Ureter (tissue), 1 donor: Measurements from ENCODE around the gene ATP8A2. TPM values are rescaled to one million over a fixed set of nuclear protein-coding genes. Genes with fewer than 3 reads are reported as not detected.
"Not testable (repeated sequence)": the region's sequence is repeated elsewhere in the genome, so short reads cannot be mapped to it uniquely, and the experiment has no call there.

ENCODE experiments used
- DNase-seq: peaks from one replicate; pipeline ENCODE4 v3.0.0-alpha.2; 2020; ENCODE audit warnings: low spot score
- total RNA-seq: library from RNA; stranded (reverse); gene quantifications from one replicate; pipeline ENCODE4 v1.2.4, GENCODE V29; 2023
- donor health status: DM: yes; HTN: yes; CAD: no.

Gene ATP8A2
- total RNA-seq, 1 donor from 2014 or later = 0.13 TPM

DNA sequence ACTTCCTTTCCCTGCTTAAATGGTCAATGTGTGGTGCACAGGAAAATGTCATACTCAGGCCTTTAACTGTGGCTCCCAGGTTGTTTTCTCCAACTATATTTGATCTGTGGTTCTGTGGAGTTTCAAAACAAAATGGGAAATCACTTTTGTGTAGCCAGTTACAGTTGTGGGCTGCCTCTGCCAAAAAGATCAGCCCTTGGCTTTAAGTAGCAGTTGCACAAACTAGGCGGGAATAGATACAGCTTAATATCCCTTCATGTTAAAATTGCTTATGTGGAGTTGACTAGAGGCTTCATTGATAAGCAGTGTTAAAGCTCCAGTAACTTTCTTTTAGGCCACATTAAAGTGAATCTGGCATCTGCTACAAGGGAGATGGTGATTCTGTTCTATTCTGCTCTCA, 395.2 kb downstream of the ATP8A2 start:
- no peak for DNase-seq

DNA sequence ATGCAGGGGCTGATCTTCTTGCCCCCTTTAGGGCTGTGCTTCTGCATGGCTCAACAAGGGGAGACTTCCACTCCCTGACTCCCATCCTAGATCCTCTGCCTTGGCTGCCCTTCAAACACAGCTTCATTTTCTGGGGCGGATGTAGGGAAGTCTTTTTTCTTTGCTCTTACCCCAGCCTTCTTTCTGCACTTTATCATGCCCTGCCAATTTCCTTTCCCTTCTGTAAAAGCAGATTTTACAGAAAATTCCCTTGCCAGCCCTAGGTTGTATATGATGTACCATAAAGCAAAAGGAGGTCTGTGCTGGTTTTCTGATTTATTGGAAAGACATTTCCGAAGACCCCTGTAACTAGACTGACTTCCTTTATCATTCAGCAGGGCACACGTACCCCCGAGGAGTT, 396.6 kb downstream of the ATP8A2 start:
- no peak for DNase-seq

DNA sequence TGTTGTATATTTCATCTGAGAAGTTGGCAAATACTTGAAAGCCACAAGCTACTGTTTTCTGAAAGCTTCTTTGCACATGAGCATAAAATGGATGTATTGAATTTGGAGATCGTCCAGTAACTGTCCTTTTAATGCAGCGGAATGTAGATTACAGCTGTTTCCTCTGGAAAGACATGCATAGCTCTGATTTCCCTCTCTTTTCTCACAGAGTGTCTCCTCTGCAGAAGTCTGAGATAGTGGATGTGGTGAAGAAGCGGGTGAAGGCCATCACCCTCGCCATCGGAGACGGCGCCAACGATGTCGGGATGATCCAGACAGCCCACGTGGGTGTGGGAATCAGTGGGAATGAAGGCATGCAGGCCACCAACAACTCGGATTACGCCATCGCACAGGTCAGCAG, 397.1 kb downstream of the ATP8A2 start:
- DNase-seq = no peak

DNA sequence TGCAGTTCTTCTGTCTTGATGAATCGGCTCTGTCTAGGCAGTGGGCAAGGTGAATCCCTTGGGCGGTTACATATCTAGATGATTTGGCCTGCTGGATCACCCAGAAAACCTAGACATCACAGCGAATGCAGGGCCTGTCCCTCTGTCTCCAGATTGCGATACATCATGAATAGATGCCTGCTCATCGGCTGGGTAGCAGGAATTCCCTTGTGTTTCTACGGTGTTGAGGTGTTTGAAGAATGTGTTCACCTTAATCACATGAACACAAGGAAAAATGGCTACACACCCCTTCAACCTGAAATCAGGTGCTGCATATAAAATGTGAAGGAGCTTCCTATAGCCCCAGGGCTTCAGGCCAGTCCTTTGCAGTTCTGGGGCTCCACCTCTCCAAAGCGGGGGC, 398.8 kb downstream of the ATP8A2 start:
- no peak for DNase-seq

DNA sequence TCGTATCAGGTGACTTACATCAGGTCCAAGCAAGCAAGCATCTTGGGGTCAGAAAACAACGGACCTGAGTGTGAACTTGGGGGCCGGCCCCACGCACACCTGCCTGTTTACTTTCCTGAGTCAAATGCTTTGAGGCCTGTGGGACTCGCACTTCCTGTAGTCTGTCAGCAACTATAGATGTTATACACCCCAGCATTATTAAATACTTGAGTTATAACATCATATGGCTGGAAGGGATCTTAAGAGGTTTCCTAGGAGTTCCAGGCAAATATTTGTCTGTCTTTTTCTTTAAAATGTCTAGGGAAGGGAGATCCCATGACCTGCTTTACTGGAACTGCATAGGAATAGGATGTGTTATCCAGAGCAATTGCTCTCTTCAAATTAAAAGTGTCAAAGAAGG, 399.4 kb downstream of the ATP8A2 start:
- DNase-seq = no peak

DNA sequence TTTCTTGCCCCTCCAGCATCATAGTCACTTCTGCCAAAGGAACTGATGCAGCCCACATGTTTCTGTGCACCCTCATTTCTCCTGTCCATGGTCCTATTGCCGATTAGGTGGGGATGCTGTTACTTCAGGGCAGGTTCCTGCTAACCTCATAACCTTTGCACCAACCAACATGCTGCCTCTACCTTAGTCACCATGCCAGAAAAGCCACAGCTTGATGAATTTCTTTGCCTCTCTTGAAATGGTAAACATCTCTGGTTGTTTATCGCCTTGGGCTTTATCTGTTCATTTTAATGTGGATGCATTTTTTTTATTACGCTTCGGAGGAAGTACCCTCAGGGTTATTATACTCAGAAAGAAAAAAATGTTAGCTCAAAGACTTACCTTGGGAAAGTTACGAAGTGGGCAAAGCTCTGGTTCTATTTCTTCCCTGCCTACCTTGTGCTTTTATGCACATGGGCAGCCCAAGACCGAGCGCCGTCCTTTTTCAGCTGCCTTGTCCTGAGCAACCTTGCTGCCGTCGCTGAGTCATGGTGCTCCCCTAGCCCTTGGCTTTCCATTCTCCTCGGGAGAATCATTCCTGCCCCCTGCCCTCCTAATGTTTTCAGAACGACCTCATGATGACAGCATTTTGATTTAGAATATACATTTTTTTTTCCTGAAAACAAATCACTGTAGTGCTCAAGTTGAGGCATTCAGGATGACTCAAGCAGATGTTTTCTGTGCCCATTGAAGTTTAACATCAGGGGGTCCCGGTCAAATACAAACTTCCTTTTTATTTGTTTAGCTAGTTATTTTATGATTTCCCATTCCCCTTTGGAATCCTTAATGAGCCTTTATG, 400.1 kb downstream of the ATP8A2 start:
- DNase-seq = no peak

DNA sequence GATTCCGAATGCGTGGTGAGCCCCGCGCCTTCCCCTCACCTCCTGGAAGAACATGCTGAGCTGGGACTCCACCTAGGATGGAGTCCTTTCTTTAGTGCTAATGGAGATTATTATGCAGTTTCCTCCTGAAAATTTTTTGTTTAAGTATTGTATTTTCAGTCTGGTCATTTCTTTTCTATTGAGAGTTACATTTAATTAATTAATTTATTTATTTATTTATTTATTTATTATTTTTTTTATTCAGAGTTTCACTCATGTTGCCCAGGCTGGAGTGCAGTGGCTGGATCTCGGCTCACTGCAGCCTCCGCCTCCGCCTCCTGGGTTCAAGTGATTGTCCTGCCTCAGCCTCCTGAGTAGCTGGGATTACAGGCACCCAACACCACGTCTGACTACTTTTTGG, 400.8 kb downstream of the ATP8A2 start:
- not testable (repeated sequence) for DNase-seq

DNA sequence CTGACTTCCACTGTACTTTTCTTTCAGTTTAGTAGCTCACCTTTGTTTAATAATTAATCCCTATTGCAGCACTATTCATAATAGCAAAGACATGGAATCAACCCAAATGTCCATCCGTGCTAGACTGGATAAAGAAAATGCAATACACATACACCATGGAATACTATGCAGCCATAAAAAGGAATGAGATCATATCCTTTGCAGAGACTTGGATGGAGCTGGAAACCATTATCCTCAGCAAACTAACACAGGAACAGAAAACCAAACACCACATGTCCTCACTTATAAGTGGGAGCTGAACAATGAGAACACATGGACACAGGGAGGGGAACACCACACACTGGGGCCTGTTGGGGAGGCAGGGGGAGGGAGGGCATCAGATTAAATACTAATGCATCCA, 402.3 kb downstream of the ATP8A2 start:
- not testable (repeated sequence) for DNase-seq

DNA sequence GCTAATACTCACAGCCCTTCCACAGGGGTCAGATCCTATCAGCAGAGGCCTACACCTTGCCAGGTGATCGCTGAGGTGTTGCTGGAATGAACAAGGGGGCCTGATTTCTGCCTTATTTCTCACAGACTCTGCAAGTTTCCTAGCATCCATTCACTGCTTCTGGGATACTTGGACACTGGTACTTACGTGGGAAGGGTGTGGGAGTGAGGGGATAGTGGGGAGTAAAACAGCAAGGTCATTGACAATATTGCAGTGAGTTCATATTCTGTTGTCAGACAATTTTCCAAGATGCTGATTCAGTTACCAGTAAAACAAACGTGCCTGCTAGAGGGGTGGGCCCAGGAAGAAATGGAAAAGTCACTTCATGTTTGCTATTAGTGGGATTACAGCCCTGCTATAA, 403.5 kb downstream of the ATP8A2 start:
- no peak for DNase-seq

DNA sequence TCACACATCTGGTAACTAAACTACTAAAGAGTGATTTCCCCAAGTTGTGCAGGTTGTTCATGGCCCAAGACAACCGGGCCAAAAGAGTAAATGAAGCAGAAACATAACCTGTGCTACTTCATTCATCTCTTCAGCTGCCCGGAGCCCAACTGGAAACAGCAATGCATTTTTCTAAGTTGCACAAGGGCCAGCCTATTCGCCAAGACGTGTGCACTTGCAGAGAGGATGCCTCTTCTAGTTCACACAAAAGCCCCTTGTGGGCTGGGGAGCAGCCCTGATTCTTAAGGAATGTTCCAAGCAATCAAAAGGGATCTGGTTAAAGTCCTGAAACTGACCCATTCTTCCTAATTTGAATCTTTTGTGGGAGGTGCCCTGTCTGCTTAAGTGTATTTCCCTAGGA, 404.2 kb downstream of the ATP8A2 start:
- DNase-seq = no peak

DNA sequence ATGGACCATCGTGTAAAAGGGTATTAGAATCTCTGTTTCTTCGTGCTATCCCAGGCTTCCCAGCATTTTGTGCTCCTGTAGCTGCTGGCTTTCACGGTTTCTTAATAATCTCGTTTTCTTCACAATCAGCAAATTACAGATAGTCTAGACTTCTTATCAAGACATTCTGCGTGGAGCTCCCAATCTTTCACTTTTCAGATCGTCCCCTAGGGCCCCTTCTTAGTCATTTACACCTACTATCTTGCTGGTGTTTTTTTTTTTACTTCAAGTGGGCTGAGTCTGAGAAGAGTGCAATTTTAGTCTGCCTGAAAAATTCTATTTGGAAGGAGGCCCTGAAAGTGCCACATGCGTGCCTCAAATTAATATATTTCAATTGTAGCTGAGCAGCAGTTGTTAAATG, 404.9 kb downstream of the ATP8A2 start:
- no peak for DNase-seq

DNA sequence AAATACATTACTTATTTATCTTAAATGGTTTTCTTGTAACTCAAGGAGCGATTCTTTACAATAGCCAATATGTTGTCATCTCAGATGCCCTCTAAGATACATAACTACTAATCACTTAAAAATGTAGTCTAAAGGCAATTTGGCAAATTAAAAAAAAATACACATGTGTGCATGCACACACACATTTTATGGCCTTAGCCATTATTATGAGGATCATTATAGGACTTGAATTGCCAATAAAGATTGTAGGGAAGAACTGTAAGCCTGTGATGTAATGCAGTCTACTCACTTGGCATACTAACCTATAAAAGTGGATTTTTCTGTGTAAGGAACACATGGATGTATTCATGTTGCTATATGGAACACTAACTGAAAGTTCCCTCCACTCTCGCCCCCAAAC, 405.7 kb downstream of the ATP8A2 start:
- DNase-seq = no peak

DNA sequence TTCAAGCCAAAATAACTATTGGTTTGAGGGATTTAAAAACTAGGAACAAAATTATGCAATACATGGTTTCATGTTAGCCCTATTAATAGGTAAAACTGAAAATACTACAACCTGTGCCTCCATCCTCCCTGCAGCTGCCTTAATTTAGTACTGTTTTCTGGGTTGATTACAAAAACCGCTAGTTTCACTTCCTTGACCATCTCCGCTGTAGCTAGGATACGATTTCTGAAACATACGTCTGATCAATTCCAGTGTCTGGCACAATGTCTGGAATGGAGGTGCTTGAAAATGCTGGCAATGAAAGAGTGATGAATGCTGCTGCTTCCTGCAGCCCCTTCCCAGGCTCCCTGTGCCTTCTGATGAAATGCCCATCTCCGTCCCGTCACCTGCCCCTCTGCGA, 406.6 kb downstream of the ATP8A2 start:
- no peak for DNase-seq

DNA sequence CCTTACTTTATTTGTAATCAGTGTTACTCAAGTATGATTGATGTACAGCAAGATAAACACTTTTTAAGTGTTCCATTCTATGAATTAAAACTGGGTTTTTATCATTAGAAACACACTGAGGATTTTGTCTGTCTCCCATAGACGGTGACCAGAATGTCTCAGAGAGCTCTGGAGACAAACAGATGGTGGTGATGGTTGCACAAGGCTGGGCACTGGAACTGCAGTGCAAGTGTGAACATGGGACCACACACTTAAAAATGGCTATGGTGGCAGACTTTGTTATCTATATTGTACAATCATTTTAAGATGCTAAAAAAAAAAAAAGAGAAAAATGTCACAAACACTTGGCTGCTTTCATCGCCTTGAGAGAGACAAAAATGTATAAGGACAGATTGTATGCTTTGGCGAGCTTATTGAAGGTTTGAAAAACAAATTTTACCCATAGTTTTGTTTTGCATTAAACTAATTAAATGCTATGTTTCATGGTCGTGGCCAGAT, 407.1 kb downstream of the ATP8A2 start:
- DNase-seq = no peak

DNA sequence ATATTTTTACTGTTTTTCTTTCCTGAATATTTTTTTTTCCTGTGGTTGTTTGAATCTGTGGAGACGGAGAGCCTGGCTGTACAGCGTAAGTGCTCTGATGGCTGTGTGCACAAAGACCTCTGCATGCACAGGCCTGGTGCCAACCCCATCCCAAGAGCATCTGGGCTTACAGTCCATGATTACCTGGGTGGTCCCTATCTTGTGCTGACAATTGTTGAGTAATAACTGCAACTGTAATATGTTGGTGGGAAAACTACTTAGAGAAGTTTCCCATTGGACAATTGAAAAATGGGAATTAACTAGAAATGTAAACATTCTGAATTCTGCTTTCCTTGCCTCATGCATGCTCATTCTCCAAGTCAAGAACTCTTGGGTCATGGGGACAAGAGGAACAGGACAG, 411.3 kb downstream of the ATP8A2 start:
- no peak for DNase-seq

DNA sequence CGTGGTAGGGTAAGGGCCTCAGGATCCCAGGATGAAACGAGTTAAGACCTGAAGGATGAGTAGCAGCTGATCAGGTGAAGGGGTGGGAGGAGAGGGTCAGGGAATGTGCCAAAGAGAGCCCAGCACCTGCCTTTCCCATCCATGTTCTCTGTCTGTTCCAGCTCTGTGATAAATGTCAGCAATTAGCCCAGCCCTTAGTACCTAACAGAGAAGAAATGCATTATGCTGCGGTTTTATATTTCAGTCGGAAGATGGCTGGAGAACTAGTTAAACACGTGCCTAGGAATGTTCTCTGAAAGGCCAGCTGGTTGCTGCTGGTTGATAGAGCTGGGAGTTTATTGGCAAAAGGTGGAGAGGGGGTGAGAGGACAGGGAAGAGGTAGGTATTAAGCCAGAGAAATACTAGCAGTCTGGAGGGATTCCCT, 411.8 kb downstream of the ATP8A2 start:
- no peak for DNase-seq

DNA sequence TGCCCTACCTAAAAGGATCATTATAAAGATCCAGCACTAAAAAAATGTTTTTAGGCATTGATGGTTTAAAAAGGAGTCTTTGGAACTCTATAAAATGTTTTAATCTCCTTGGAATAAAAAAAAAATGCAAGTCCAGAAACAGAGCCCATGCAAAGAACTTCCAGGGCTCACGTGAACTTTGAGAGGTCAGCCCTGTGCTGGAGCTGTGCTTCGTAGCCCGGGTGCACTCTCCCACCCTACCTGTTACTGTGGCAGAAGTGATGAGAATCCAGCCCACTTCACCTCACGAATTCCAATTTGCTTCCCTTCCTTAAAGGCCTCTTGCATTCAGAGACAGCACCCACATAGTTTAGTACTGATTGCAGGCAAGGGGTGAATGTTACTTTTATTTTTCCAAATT, 412.3 kb downstream of the ATP8A2 start:
- no peak for DNase-seq

DNA sequence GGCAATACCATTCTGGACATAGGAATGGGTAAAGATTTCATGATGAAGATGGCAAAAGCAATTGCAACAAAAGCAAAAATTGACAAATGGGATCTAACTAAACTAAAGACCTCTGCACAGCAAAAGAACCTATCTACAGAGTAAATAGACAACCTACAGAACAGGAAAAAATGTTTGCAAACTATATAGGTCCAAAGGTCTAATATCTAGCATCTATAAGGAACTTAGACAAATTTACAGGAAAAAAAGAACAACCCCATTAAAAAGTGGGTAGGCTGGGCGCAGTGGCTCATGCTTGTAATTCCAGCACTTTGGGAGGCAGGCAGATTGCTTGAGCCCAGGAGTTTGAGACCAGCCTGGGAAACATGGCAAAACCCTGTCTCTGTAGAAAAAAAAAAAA, 418.4 kb downstream of the ATP8A2 start:
- DNase-seq = not testable (repeated sequence)

DNA sequence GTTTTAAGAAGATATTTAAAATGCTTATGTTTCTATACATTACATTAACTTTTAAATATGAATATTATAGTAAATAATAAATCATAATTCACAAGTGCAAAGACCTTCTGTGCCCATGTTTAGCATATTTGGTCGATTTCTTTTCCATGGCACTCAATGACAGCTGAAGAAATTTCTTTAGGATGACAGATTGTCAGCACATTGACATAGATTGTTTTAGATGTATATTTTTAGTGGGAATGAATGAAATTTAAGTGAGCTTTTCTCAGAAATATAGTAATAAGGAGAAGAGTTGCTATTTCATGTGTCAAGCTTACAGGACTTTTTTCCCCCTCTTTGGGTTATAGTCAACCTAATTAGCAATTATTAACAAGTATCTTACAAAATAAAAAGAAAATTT, 423.5 kb downstream of the ATP8A2 start:
- DNase-seq = no peak

DNA sequence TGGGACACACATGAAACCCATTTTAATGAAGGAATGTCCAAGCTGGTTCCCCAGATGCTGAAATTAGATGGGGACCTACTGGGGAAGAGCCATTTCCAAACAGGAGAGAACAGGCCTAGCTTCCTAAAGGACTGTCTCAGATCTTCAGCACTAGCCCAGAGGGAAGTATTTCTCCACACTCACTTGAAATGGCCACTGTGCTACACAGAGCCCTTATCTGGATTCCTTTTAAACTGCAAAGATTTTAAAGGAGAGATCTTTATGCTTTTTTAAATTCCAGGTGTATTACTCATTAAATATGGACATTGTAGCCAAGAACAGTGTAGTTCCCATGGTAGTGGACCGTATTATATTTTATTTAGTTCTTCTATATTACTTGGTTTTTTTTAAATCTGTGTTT, 424.7 kb downstream of the ATP8A2 start:
- no peak for DNase-seq

DNA sequence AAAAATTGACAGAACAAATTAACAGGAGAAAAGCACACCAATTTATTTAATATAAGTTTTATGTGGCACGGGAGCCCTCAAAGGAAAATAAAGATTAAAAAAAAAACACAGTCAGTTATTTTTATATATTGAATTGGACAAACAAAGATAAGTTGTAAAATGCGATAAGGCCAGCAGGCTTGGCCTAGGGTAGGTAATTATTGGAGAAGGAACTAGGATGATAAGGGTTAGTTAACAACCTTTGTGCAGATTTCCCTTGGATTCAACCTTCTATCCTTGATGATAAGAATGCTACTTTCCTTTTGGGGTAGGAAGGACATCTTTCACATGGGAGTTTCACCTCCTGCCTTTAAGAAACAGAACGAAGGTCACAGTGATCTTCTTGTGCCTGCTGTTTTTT, 427.2 kb downstream of the ATP8A2 start:
- no peak for DNase-seq

DNA sequence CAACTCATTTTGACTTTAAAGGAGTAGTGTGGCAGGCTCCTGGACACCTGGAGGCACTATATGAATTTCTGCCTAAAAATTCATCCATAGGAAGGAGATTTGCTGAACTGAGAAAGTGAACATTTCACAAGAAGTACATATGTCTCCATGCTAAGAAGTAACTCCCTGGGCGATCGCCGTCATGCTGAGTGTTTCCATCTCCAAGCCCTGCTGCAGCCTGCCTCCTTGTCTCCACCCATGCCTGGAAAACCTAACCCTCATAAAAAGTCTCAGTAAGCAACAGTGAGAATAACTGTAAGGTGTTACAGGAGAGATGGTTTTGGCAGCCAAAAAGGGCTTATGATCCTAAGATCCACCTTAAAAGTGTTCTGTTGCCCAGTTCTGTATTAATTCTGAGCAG, 428.7 kb downstream of the ATP8A2 start:
- DNase-seq = no peak

DNA sequence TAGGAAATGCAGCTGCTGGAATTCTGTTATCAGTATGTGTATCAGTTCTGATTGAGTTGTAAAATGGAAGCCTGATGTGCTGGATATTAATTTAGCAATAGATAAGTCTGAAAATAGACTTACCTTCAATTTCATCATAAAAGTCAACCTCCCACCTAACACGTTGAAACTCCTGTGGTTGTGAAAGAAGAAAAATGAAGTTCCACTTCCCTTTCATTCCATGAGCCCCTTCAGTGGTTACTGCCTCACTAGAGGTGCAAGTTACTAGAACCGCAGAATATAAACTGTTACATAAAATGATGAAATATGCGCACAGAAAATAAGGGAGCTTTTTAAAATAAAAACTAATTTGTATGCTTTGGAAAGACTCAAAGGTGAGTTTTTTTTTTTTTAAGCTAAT, 430.8 kb downstream of the ATP8A2 start:
- no peak for DNase-seq

DNA sequence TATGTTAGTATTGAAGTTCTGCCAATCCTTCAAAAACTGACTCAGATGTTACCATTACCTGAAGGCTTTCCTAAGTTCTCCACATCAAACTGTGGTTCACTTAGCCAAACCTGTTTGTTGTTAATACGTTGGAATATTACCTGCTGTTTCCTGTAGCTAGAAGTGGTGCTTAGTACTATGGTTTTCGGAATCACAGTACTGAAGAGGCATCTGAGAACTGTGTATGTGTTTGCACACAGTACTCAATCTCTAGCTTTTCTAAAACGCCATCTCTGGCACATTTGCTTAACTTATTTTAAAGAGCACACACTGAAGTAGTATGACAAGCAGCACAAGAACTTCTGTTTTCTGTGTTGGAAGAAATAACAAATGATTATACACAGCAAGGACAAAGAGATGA, 431.9 kb downstream of the ATP8A2 start:
- no peak for DNase-seq
